GM21619 (cell line): Measurements from ENCODE around the gene TMEM109.

ENCODE experiments used
- ATAC-seq: cut with Tn5 transposase; IDR thresholded peaks from one replicate; pipeline ENCODE4 v1.9.1; 2021; ENCODE audit not compliant: unreplicated experiment

TMEM109 gene

DNA sequence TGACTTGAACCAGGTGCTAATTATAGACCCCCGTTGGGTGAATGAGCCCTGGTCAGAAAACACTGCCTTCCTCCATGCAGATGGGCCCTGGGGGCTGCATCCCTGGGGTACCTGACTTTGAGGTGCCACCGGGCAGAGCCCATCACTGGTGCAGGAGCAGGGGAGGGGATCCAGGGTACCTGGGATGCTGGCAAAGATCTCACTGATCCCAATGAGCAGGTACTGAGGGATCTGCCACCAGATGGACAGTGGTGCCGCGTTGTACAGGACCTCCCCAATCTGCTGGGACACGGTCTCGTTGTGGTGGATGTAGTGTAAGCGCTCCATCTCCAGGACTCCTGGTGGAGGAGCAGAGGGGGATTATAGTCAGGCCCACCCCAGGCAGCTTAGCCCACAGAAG lies 25.3 kb downstream of the TMEM109 start:
- ATAC-seq = no peak

DNA sequence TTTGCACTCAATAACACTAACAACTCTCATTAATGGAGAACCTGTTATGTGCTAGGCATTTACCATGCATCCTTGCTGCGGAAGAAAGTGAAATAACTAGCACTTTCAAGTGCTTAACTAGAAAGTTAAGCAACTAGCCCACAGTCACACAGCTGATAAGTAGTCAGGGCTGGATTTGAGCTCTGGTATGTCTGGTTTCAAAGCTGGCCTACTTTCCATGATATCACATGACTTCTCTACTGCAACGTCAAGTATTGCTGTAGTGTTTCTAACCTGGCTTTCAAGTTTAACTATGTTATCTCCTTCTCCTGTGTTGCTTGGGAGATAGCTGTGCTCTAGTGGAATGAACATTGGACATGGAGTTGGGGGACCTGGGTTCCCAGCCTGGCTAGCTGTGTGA lies 25.9 kb downstream of the TMEM109 start:
- no peak for ATAC-seq

DNA sequence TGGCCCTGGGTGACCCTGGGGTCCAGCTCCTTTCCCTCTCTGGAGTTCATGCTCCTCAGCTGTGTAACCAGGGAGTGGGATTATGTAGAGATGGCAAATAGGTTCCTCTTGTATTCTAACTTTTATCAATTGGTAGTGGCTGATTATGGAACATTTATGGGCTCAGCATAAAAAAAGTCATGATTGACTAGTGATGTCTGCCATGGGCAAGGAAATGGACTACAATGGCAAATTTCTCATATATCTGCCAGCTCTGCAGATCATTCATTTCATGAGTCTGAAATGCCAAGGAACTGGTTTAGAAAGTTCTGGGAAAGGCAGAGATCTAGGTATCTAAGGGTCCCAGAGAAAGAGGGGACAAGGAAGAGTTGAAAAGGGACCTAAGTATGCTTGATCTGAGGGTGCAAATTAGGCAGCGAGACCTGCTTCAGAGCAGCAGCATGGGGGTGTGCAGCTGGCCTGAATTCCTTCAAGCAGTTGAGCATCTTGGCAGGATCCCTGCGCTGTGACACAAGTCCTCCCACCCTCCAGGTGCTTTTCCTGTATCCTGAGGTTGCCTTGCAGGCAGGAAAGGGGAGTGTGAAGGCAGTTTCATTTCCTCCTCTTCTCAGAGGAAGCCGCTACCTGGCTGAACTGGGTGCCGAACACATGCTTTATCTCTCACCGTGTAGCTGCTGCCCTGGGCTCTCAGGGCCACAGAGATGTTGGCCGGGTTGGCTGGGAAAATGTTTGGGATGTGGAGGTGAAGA lies 27.6 kb downstream of the TMEM109 start:
- no peak for ATAC-seq

DNA sequence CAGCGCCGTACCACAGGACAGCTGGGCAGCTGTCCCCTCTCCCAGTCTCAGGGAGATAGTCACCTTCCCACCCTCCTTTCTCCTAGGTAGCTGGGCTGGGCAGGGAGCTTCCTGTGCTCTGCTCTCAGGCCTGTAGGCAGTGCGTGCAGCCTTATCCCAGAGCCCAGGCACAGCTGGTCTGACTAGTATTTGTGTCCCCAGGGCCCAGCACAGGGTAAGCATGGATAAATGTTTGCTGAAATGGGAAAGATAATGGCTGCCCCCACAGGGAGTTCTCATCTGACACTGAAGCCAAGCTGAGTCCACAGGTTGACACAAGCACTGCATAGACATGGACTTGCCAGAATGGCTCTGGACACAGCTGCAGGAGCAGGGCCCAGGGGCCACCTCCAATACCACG lies 28.3 kb downstream of the TMEM109 start:
- ATAC-seq = no peak

DNA sequence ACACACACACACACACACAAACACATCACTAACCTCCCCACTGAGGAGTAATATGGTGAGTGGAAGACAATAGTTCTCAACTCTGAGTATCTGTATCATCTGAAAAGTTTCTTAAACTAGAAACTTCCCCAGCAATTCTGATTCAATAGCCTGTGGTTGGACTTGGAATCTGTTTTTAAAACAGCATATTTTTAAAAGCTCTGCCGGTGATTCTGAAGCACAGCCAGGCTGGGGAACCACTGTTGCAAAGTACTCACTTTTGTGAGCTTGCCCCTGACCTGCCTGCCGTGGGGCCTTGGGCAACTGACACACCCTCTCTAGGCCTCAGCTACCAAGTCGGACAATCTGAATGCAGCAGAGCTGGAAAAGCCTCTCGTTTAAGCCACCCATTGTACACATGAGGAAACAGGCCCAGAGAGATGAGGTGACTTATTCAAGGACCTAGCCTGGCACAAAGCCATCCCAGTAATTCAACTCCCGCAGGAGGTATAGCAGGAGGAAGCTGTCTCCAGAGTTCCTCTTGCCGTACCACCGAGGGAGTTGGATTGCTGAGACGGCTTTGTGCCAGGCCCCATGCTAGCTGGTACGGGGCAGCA lies 29.1 kb downstream of the TMEM109 start:
- no peak for ATAC-seq

DNA sequence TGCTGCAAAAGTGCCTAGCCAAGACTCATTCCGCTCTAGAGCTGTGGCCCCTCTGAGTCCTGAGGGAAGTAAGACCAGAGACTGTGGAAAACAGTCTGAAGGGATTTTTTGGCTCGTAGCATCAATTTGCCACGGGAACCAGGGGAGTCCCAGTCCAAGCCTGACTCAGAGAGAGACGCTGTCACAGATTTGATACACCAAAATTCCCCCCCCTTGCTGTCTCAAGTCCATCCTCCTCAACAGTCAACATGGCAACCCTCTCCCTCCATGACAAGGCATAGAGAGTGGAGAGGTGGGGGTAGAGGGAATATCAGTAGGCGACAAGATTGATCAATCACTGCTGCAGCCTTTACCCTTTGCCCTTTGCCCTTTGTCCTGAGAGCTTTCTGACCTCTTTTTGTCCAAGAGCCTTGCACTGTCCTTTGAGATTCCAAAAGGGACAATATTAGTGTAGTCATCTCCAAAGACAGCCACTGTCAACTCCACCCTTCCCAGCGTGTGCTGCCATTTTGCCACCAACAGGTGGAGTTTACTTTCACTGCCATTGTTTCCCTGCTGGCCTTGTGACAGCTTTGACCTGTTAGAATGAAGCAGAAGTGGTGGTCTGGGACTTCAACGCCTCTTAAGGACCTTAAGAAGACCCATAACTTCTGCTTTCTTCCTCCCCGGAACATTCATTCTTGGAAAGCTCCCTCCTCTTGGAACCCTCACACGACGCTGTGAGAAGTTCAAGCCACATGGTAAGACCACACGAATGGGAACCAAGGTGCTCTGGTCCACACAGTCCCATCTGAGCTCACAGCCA lies 30.7 kb downstream of the TMEM109 start:
- ATAC-seq = no peak

DNA sequence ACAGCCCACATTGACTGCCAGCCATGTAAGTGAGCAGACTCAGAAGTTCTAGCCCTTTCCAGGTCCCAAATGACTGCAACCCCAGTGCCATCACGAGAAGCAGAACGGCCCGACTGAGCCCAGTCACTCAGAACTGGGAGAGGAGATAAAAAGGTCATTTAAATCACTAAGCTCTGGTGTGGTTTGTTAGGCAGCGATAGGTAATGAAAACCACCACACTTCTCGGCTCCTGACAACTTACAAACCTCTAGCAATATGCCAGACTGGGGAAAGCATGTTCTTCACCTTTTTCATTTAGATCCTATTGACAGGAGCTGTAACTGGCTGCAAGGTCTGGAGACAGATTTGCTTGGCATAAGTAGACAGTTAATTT lies 31.3 kb downstream of the TMEM109 start:
- ATAC-seq = no peak

DNA sequence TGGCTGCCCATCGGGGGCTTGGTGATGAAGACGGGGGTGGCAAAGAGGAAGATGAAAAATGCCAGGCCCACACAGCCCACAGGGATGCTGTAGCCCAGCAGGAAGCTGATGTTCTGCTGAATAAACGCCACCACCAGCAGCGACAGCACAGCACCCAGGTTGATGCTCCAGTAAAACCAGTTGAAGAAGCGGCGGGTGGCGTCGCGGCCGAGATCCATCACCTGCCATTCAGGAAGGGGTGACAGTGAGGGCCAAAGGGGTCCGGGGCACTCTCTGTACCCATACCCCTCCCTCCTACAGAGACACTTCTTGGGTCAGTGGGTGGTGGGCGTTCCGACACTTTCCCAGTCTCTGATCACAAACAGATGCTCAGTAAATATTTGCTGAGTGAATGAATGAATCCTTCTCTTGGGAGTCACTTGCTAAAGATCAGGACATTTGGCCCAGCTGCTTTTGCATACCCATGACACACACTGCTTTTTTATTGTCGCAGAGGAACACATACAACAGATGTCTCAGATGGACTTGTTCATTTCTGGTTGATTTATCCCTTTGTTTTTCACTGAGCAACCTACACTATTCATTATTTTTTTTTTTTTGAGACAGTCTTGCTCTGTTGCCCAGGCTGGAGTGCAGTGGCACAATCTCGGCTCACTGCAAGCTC lies 32.8 kb downstream of the TMEM109 start:
- no peak for ATAC-seq

DNA sequence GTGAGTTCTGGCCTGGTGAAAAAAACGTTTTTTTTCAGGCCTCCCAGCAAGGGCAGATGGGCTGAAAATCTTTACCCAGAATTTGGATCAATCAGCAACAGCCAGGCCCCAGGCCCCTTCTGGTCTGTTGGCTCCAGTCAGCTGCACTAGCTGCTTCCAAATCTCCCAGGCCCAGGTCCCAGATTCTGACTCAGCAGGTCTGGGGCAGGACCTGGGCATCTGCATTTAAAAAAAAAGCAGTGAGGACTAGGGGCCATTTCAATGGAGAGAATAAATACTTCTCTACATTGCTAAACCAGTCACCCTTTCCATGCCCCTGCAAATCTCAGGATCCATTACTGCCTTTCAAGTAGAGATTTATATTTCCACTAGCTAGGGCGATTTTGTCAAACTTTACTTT lies 33.7 kb downstream of the TMEM109 start:
- ATAC-seq = no peak

DNA sequence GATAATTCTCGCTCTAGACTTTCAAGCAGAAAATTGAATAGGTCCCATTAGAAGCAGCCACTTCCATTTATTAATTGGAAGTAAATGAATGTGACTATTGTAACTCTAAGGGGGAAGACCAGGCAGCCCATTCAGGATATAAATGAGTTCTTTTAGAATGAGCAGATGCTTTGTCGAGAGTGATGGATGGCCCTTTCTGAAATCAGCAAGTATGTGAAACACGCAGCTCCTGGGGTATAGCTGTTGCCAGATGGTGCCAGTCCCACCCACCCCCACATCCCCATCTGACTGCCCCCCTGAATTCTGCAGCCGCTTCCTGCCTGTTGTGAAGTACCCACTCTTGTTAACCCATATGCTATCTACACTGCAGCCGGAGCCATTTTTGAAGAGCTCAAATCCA lies 34.3 kb downstream of the TMEM109 start:
- no peak for ATAC-seq

DNA sequence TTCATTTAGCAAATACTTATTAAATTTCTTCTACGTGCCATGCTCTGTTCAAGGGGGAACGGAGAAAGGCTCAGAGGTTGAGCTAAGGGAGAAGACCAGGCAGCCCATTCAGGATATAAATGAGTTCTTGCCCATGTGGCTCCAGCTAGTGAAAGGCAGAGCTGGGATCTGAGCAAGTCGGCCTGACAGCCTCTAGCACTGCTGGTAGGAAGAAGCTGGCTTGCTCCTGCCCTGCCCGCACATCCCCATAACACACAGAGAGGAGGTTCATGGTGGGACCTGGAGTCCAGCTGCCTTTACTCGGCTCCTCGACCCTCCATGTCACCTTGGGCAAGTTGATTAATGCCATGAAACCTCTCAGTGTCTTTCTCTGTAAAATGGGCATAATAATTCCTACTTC lies 36.1 kb downstream of the TMEM109 start:
- no peak for ATAC-seq

DNA sequence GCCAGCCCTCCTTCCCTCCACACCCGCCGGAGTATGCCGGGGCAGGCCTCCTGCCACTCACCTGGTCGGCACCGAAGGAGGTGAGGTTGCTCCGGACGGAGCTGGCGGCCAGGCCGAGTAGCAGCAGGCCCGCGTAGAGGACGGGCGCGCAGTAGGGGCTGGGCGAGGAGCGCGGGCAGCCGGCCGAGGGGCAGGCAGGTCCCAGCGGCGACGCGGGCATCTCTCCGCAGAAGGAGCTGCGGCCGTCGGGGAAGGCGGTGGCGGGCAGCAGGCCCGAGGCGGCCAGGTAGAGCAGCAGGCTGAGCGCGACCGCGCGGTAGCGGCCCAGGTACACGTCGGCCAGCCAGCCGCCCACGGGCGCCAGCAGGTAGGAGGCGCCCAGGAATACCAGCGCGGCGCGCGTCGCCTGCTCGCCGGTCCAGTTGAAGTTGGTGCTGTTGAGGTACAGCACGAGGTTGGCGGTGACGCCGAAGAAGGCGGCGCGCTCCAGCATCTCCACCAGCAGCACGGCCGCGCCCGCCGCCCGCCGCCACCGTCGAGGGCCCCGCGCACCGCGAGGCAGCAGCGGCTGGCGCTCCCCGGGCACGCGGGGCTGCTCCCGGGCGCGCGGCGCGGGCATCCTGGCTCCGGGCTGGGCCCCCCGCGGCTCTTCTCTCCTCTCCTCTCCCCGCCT lies 37.1 kb downstream of the TMEM109 start:
- no peak for ATAC-seq

DNA sequence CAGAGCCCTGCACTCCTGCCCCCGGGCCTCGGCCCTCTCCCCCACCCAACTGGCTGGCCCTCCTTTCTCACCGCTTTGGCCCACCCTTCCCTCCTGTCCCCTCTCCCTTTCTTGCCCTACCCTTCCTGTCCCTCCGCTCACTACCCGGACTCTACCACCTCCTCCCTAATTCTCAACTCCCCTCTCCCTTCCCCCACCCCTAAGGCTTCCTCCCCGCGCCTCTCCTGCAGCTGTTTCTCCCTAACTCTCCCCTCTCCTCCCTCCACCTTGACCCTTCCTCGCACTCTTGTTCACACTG lies 37.6 kb downstream of the TMEM109 start:
- no peak for ATAC-seq

DNA sequence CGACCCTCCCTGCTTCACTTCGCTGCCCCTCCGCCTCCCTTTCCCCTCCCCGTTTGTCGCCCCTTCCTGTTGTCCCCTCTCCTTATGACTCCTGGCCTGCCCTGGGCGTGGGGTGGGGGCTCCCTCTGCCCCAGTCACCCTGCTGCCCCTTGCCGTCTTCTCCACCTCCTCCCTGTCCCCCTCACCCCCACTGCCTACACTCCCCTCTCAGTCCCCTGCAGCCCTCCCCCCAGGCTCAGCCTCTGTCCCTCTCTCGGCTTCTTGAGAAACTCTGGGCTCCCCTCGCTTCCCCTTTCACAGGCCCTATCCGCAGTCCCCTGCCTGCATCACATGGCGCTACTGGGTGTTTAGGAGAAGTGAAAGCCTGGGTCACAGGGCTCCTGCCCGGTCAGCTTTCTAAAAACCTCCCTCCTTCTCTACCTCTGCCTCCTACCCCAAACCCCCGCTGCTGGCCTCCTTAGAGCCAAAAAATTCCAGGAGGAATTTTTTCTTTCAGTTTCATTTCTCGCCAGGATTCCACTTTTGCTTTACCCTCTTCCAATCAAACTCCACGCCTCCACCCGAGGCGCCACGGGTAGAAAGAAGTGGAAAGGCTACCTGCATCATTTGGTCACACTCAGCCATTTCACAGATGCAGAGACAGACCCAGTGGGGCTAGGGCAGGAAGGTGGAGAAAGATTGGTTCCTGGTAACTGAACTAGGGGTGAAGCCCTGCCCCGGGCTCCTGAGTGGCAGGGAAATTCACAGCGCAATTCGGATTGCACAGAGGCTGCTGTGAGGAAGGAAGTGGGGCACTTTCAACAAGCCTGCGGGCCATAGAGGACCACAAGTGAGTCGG lies 38.2 kb downstream of the TMEM109 start, which contains the start of gene SLC15A3:
TSS of gene SLC15A3 (minus strand) at position 273 of the 838 bp plus-strand sequence. CDS start 625 bp downstream, outside the sequence.
- ATAC-seq = peak; percentile 70

DNA sequence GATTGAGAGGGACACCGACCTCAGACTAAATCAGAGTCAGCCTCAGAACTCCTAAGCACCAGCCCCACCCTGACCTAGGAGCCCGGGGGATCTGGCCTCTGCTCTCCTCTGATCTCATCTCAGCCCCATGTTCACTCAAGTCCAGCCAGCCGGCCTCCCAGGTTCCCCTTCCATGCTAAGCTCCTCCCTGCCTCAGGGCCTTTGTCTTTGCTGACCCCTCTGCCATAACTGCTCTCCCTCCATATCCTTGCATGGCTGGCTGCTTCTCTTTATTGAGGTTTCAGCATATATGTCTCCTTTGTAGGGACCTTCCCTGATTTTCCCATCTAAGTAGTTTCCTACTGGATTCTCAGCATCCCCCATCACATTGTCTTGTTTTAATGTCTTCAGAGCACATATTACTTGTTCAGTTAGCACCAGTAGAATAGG lies 38.8 kb downstream of the TMEM109 start:
- no peak for ATAC-seq

DNA sequence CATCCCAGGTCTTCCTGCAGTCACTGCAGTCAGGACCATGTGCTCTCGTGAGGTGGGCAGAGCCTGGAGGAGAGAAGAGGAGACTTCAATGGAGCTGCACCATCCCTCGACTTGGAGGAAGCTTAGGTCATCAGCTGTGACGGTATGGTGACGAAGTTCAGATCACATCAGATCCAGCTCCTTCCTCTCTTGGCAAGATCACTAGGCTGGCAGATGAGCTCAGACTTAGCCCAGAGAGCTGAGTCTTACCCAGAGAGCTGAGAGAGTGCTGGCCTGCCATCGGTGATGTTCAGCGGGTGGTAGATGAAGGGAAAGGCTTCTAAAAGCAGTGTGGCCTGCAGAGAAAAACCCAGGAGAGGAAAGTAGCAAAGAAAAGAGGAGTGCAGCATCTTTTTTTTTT lies 39.8 kb downstream of the TMEM109 start:
- ATAC-seq = no peak

DNA sequence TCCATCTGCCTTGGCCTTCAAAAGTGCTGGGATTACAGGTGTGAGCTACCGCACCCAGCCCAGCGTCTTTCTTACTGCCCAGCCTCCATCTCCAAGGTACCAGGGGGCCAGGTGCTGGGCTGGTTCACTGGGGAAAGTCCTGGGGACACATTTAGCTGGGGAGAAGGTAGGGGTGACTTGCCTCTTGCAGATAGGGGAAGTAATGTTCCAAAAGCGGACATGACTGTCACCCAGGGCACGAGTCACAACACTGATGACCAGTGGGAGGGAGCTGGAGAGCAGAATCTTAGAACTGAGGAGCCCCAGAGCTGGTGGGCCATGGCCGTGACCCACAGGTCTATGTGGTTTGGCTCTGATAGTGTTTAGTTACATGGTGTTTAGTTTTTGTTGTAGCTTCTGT lies 40.5 kb downstream of the TMEM109 start:
- no peak for ATAC-seq

DNA sequence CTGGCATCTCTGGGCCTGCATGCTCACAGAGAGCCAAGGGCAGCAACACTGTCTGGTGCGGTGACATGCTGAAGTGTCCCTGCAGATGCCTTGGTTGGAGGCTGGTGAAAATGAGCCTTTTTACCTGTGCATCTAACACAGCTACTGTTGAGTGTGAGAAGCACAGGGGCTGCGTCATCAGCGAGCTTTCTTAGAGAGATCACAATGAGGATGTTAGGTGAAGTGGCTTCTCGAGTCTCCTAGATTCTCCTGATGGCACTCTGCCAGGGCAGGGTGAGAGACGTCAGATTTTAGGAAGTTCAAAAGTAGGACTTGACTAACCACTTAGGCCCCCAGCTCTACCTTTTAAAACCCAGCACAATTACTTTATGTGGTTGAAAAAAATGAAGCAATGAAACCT lies 41.6 kb downstream of the TMEM109 start:
- no peak for ATAC-seq

DNA sequence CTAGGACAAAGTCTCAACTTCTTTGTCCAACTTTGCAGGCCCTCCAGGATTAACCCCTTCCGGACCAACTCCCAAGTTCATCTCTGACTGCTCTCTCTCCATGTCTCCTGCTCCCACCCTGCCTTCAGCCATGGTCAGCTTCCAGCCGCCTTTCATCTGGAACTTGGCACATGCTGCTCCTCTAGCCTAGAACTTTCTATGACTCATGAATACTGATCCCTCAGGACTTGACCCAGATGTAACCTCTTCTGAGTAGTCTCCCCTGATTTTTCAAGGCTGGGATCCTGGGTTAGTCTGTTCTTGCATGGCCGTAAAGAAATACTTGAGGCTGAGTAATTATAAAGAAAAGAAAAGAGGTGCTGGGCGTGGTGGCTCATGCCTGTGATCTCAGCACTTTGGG lies 43.2 kb downstream of the TMEM109 start:
- ATAC-seq = no peak

DNA sequence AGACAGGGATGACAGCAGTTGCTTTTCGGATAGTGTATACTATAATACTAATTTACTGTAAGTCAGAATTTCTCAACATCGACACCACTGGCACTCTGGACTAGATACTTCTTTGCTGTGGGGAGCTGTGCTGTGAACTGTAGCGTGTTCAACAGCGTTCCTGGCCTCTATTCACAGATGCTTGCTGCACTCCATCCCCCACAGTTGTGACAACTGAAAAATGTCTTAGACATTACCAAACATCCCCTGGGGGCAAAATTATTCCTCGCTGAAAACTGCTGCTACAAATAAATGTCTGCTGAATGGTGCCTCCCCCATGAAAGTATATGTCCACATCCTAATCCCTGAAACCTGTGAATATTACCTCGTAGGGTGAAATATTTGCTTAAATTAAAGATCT lies 45.5 kb downstream of the TMEM109 start:
- no peak for ATAC-seq
